ENCODE results near the gene EREG. TPM values are rescaled to one million over a fixed set of nuclear protein-coding genes. Genes with fewer than 3 reads are reported as not detected.

EREG gene
- total RNA-seq, 2 experiments from 2014 or later: 0.58 to 0.59 TPM

DNA sequence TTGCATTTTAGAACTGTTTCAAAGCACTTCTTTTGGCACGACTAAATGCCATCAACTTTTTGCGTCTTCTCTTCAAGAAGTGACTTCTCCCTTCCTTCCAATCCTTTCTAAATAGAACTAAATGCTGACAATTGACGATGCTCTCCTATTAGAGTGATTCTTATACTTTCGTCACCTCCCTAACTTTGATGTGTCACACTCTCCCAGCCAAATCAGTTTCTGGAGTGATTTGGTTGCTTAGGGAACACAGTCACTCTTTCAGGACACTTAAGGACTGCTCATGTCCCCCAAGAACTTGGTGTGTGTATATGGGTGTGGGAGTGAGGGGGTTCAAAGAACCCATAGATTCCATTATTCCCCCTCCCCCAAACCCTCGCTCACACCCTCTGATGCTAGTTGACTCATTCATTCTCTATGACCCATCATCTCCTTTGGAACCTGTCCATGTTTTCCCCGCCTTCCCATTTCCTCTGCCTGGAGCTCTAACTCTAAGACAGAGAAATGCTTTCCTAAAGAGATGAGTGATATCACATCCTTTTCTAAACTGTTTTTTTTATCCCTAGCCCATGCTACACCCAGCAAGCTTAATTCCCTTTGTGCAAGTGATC is 53.2 kb downstream of the EREG start:
- intact Hi-C loops (cut with DNase I, micrococcal nuclease): no loop called here

DNA sequence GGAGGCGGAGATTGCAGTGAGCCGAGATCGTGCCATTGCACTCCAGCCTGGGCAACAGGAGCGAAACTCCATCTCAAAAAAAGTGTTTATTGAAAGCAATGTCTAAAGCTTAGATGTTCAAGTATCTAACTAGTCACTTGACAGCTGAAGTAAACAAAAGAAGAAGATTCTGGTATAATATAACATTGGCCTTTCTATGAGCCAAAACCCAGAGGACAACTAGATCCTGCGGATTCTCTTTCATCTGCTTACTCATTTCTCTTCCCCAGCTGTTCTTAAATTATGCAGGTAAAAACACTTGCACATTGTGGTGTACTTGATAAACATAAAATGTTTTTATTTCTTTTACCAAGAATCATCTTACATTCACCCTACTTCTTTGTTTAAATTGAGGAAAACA is 55.9 kb downstream of the EREG start:
- H3K36me3 ChIP-seq (ENCODE audit: insufficient read depth, low read length): no peaks in the 10 kb centered on the region
- H3K9me3 ChIP-seq (ENCODE audit: control insufficient read depth in 1 of 2, insufficient read depth in 1 of 2, low read length in 2 of 2): no peaks in the 10 kb centered on the region
- CTCF ChIA-PET: no interaction called here
- Mint-ChIP-seq H3K4me1 (ENCODE audit: low read depth) (no peaks in the 10 kb centered on the region), H3K36me3 (ENCODE audit: low read depth) (no peaks in the 10 kb centered on the region), H3K27me3 (peaks cover 20% of the 10 kb centered on the region), H3K9me3 (no peaks in the 10 kb centered on the region), H3K4me3 (no peak overlapping the region), H3K27ac (no peak overlapping the region)
- intact Hi-C loops (cut with DNase I, micrococcal nuclease): loop anchor here in 1 of 2 experiments (5.0 kb wide), 1 partner anchor 41 kb away; no protein-coding TSS in a partner anchor
- ATAC-seq (ENCODE audit: poor library complexity): no peak
- H3K4me1 ChIP-seq (ENCODE audit: insufficient read depth, low read length): no peaks in the 10 kb centered on the region
- no peak overlapping the region for H3K4me3 ChIP-seq (ENCODE audit: low read length)
- no peak for DNase-seq
- TF ChIP-seq, protein P1, sequence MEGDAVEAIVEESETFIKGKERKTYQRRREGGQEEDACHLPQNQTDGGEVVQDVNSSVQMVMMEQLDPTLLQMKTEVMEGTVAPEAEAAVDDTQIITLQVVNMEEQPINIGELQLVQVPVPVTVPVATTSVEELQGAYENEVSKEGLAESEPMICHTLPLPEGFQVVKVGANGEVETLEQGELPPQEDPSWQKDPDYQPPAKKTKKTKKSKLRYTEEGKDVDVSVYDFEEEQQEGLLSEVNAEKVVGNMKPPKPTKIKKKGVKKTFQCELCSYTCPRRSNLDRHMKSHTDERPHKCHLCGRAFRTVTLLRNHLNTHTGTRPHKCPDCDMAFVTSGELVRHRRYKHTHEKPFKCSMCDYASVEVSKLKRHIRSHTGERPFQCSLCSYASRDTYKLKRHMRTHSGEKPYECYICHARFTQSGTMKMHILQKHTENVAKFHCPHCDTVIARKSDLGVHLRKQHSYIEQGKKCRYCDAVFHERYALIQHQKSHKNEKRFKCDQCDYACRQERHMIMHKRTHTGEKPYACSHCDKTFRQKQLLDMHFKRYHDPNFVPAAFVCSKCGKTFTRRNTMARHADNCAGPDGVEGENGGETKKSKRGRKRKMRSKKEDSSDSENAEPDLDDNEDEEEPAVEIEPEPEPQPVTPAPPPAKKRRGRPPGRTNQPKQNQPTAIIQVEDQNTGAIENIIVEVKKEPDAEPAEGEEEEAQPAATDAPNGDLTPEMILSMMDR (IDR thresholded peaks at IDR 0.05): no peak
- no peaks in the 10 kb centered on the region for H3K27me3 ChIP-seq (ENCODE audit: control insufficient read depth in 1 of 2, insufficient read depth in 2 of 2, low read length in 2 of 2)
- no peak overlapping the region for H3K27ac ChIP-seq (ENCODE audit: low read depth in 1 of 2, low read length in 2 of 2)
- POLR2A ChIA-PET: no interaction called here

More for the DNA sequence above, 53.2 kb downstream of the EREG start:
- ChIA-PET POLR2A (no interaction called here), CTCF (no interaction called here)
- Histone ChIP-seq H3K36me3 (ENCODE audit: insufficient read depth, low read length) (no peaks in the 10 kb centered on the region), H3K9me3 (ENCODE audit: control insufficient read depth in 1 of 2, insufficient read depth in 1 of 2, low read length in 2 of 2) (no peaks in the 10 kb centered on the region), H3K4me1 (ENCODE audit: insufficient read depth, low read length) (no peaks in the 10 kb centered on the region), H3K27me3 (ENCODE audit: control insufficient read depth in 1 of 2, insufficient read depth in 2 of 2, low read length in 2 of 2) (no peaks in the 10 kb centered on the region), H3K27ac (ENCODE audit: low read depth in 1 of 2, low read length in 2 of 2) (no peak overlapping the region), H3K4me3 (ENCODE audit: low read length) (no peak overlapping the region)
- ATAC-seq (ENCODE audit: poor library complexity) (no peak), DNase-seq (no peak)
- Mint-ChIP-seq H3K27ac (no peak overlapping the region), H3K4me1 (ENCODE audit: low read depth) (no peaks in the 10 kb centered on the region), H3K4me3 (no peak overlapping the region), H3K9me3 (no peaks in the 10 kb centered on the region), H3K27me3 (peaks cover 20% of the 10 kb centered on the region), H3K36me3 (ENCODE audit: low read depth) (no peaks in the 10 kb centered on the region)
- TF ChIP-seq, protein P1 (IDR thresholded peaks at IDR 0.05): no peak

DNA sequence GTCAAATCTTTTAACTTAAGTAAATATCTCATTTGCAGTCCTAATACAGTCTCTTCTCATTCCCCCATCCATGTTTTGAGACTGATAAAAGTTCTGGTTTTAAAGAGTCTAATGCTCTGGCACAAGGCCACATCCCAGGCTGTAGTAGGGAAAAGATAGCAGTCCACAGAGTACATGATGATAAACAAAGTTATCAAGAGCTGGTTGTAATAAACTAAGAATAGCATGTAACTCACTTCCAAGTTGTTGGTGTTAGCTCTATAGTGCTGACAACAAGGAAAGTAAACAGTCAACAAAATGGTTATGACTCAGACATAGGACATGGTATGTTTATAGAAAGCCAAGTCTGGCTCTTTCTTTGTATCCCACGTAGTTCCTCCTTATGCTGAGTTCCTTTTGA is 58.2 kb downstream of the EREG start:
- ChIA-PET POLR2A (no interaction called here), CTCF (no interaction called here)
- H3K27me3 Mint-ChIP-seq: peaks cover 14% of the 10 kb centered on the region
- TF ChIP-seq, protein P1 (IDR thresholded peaks at IDR 0.05): no peak
- Histone ChIP-seq H3K4me3 (ENCODE audit: low read length) (no peak overlapping the region), H3K36me3 (ENCODE audit: insufficient read depth, low read length) (no peaks in the 10 kb centered on the region), H3K9me3 (ENCODE audit: control insufficient read depth in 1 of 2, insufficient read depth in 1 of 2, low read length in 2 of 2) (no peaks in the 10 kb centered on the region), H3K27ac (ENCODE audit: low read depth in 1 of 2, low read length in 2 of 2) (no peak overlapping the region), H3K27me3 (ENCODE audit: control insufficient read depth in 1 of 2, insufficient read depth in 2 of 2, low read length in 2 of 2) (no peaks in the 10 kb centered on the region), H3K4me1 (ENCODE audit: insufficient read depth, low read length) (no peaks in the 10 kb centered on the region)
- H3K36me3 Mint-ChIP-seq (ENCODE audit: low read depth): no peaks in the 10 kb centered on the region
- no peak overlapping the region for H3K4me3 Mint-ChIP-seq
- intact Hi-C loops (cut with DNase I, micrococcal nuclease): loop anchor here in 1 of 2 experiments (5.0 kb wide), 1 partner anchor 39 kb away; no protein-coding TSS in a partner anchor
- no peak overlapping the region for H3K27ac Mint-ChIP-seq
- ATAC-seq (ENCODE audit: poor library complexity) (no peak), DNase-seq (no peak)
- no peaks in the 10 kb centered on the region for H3K4me1 Mint-ChIP-seq (ENCODE audit: low read depth)
- no peaks in the 10 kb centered on the region for H3K9me3 Mint-ChIP-seq

Measured in CD4-positive, alpha-beta T cell (primary cell).